T47D (cell line): ENCODE measurements around the gene LHFPL5.
A peak's percentile ranks its signal among the peaks of the same experiment; 100 is the strongest.

Experiments
- DNase-seq, 2 experiments: peaks; one replicate each; pipeline versions ENCODE4 v3.0.0 to v3.0.0-alpha.2; 2011 to 2012; ENCODE audit warnings: low read depth in 1 of 2, low spot score in 1 of 2
- JUND ChIP-seq: IDR thresholded peaks from 2 replicates; pipeline ENCODE4 v1.6.1; 2012; ENCODE audit warnings: low read depth
- in situ Hi-C: cut with HindIII; loops from 2 replicates; pipeline ENCODE4 v1.10.0; 2016; ENCODE audit warnings: low sequenced_read_pairs, low pct_unique_long_range_greater_than_20kb

The LHFPL5 gene

DNA sequence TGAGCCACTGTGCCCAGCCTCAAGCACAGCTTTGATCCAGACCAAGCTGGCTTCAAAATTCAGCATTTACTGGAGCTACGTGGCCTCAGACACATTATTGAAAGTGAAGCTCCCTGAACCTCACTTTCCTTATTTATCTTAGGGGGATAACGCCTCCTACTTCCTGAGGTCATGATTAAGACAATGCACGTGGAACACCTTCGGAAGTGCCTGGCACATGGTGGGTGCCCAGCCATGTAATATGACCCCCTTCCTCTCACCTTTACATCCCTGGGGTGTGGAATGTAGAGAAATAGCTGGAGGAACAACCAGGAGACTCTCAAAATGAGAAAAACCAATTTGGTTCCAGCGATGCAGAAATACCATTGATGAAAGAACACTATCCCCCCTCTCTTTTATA is 6.4 kb upstream of the LHFPL5 start:
- TF ChIP-seq JUND: no peak
- in situ Hi-C loops: no loop called here
- DNase-seq: no peak

DNA sequence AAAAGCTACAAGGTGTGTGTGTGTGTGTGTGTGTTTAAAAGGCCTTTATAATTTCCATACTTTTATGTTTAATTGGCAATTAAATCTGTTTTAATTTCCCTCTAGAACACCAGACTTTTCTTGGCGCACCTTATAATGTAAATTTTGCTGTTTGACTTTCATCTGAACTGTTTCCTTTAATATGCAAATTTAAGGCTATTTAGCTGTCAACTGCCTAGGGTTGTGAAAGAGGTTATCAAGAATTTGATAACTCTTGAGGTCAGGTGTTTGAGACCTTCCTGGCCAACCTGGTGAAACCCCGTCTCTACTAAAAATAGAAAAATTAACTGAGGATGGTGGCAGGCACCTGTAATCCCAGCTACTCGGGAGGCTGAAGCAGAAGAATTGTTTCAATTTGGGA is 4.0 kb upstream of the LHFPL5 start:
- no peak for DNase-seq
- in situ Hi-C loops: no loop called here
- TF ChIP-seq JUND: no peak

DNA sequence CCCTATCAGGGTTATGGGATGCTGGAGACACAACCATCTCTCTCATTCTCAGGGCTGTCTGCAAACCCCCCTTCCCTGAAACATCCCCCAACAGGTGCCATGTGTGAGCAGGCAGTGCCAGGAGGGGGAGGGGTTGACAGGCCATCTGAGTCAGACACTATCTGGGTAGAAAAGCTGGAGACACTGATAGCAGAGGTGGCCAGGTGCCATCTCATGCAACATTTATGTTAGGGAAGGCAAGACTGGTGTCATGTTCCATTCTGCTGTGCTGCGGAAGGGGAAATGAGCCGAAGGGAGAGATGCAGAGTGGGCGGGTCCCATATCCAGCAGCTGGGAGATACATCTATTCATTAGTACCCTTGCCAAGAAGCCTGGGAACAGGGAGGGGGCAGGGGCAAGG is 3.5 kb downstream of the LHFPL5 start:
- no peak for TF ChIP-seq JUND
- no peak for DNase-seq
- in situ Hi-C loops: no loop called here

DNA sequence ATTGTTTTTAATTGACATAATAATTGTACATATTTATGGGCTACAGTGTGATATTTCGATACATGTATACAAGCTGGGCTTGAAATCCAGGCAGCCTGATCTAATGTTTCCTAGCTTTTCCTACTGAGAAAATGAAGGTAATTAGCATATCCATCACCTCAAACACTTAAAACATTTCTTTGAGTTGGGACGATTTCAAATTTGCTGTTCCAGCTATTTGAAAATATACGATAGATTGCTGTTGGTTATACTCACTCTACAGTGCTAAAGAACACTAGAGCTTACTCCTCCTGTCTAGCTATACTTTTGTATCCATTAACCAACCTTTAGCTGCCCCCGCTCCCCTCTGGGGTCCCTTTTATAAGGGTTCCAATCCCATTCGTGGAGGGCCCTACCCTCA is 4.7 kb downstream of the LHFPL5 start:
- no peak for TF ChIP-seq JUND
- in situ Hi-C loops: no loop called here
- no peak for DNase-seq

DNA sequence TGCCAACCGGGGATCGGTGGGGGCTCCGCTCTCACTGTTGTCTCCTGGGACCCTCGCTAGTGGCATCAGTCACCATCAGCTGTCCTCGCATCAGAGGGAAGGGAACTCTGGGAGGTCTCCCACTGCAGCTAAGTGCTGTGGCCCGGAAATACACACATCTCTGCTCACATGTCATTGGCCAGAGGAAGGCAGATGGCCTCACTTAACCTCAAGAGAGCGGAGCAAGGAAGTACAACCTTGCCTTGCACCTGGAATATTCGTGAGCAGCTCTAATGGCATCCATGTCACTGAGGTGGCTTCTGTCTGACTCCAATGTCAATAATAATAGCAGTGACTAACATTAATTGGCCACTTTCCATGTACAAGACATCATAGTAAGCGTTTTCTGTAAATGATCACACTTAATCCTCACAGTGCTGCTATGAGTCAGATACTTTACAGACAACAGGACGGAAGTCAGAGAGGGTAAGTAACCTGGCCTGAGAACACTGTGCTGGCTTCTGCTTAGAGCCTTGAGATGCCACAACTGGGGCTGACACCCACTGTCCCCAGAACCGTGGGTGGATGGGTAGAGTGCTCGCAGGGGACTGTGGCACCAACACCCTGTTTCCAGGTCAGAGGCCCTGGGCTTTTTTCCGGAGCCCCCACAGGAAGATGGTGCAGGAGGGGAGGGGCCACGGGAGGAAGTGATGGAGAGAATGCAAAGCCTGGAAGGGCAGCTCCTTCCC is 6.0 kb downstream of the LHFPL5 start:
- no peak for DNase-seq
- no peak for TF ChIP-seq JUND

DNA sequence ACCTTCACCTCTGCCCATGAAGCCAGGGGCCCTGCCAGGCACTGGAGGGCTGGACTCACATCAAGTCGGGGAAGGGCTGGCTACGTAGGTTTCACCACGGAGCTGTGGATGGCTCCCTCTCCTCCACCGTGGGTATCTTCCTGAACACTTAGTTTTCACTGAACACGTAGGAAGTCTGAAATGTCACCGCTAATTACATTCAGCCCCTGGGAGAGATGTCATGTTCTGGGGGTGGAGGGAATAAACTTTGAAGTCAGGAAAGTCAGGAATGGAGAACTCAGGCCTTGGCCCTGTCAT is 6.5 kb downstream of the LHFPL5 start:
- in situ Hi-C loops: no loop called here
- no peak for DNase-seq
- no peak for TF ChIP-seq JUND

More for the DNA sequence above, 6.0 kb downstream of the LHFPL5 start:
- in situ Hi-C loops: no loop called here

DNA sequence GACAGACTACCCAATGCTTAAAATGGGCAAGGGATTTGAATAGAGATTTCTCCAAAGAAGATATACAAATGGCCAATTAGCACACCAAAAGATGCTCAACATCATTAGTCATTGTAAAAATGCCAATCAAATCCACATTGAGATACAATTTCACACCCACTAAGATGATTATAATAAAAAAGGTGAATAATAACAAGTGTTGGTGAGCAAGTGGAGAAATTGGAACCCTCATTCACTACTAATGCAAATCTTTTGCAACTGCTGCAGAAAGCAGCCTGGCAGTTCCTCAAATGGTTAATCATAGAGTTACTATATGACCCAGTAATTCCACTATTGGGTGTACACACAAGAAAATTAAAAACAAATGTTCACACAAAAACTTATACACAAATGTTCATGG is 12.4 kb downstream of the LHFPL5 start:
- in situ Hi-C loops: no loop called here
- DNase-seq: no peak
- TF ChIP-seq JUND: no peak

DNA sequence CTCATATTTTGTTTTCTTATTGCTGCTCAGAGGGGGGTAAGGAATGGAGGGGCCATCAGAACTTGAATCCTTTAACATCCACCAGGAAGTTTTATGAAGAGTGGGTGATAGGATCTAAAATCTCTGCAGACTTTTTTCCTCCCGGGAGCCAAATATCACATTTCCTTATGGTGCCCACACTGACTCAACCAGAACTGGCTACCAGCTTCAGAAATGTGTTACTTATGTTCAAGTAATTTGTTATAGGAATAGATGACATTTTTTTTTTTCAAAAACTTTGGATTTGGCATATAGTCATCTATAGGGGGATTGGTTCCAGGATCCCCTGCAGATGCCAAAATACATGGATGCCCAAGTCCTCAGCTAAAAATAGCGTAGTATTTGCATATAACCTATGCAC is 18.4 kb downstream of the LHFPL5 start:
- no peak for DNase-seq
- no peak for TF ChIP-seq JUND
- in situ Hi-C loops: no loop called here

DNA sequence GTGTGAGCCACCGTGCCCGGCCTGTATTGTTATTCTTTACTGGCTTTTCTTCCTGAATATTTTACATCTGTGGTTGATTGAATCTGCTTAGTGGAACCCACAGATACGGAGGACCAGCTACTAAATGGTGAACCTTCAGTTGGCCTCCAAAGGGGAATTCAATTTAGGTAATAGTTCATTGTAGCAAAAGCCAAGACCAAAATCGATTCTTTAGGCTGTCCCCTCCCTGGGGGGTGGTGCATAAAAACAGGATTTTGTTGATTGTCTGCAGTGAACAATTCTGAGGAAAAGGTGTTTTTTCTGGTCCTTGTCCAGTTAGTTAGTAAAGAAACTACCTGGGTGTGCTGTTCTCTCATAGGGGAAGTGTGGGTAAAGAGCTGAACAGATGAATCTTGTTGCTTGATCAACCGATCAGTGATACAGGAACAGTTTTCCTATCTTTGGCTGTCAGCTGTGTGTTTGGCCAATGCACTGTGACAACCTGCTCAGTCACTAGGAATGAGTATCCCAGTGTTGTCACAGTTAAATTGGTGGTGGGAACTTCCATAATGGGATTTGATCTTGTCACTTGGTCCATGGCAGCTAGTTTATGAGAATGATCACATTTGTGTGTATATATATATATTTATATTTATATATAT is 19.5 kb downstream of the LHFPL5 start:
- TF ChIP-seq JUND: no peak
- DNase-seq: no peak
- in situ Hi-C loops: no loop called here

DNA sequence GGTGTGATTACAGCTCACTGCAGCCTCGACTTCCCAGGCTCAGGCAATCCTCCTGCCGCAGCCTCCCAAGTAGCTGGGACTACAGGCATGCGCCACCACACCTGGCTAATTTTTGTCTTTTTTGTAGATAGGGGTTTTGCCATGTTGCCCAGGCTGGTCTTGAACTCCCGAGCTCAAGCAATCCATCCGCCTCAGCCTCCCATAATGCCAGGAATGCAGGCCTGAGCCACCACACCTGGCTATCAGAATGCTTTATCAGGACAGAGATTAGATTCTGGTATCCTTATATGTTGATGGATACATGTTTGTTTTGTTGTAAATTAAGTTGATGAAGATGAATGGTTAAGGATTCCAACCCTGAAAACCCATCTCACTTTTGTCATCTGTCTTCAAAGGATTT is 24.2 kb downstream of the LHFPL5 start:
- no peak for TF ChIP-seq JUND
- in situ Hi-C loops: no loop called here
- no peak for DNase-seq

DNA sequence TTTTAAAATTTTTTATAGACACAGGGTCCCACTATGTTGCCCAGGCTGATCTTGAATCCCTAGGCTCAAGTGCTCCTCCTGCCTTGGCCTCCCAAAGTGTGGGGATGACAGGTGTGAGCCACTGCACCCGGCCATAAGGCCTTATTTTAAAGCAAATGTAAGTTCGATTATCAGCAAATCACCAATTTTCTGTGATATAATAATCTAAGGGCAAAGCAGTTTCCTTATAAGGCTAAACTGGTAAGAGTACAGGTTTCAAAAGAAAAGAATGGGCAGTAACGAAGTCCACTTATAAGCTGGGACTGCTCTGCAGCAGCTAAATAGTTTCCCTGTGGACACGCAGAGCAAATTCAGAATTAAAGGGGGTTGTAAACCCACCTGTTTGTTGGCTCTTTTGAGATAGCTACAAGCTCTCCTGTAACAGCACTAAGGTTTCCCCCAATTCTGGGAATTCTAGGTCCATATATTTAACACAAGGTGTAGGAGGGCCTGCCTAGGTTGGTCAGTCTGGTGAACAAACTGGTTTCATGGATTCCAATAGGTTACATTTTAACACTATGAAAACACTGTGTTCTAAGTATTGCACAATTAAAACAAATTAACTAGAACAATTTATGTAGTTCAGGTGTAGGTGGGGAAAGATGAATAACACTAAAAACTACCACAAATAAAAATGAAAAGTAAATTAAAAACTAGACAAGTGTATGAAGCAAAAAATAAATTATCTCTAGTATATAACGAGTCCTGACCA is 26.3 kb downstream of the LHFPL5 start:
- no peak for TF ChIP-seq JUND
- no peak for DNase-seq
- in situ Hi-C loops: no loop called here

DNA sequence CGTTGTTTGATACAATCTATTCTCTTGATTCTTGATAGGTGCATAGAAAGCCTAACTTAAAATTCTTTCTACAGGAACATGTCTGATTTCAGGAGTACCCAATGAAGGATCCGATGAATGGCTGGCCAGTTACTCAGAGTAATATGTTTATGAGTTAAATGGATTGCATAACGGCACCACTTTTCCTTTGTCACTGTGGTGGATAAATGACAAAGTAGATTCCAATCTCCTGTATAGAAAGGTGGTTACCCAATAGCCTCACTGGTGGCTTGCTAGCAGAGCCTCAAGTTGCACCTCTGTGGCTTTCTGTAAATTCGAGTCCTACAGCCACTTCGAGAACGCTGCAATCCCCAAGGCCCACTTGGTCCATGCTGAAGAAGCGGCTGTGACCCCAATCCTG is 28.4 kb downstream of the LHFPL5 start:
- no peak for TF ChIP-seq JUND
- DNase-seq: peak in 1 of 2 experiments; percentile 13

DNA sequence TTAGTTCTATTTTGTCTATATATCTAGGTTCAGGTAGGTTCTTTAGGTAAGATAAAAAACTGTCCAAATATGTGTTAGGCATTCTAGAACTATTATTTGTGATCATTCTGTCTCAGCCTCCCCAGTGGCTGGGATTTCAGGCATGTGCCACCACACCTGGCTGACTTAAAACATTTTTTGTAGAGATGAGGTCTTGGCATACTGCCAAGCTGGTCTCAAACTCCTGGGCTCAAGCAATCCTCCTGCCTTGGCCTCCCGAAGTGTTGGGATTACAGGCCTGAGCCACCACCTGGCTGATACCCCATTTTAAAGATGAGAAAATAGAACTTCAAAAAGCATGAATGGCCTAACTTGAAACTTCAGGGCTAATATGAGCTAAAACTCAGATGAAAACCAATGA is 33.9 kb downstream of the LHFPL5 start:
- no peak for TF ChIP-seq JUND
- in situ Hi-C loops: no loop called here
- no peak for DNase-seq

More for the DNA sequence above, 28.4 kb downstream of the LHFPL5 start:
- in situ Hi-C loops: no loop called here
